ENCODE data around the gene DOCK10.

GRCh38 chr2:224882291-224883171, 159.7 kb downstream of the DOCK10 start:
- TF ChIP-seq, protein P1, sequence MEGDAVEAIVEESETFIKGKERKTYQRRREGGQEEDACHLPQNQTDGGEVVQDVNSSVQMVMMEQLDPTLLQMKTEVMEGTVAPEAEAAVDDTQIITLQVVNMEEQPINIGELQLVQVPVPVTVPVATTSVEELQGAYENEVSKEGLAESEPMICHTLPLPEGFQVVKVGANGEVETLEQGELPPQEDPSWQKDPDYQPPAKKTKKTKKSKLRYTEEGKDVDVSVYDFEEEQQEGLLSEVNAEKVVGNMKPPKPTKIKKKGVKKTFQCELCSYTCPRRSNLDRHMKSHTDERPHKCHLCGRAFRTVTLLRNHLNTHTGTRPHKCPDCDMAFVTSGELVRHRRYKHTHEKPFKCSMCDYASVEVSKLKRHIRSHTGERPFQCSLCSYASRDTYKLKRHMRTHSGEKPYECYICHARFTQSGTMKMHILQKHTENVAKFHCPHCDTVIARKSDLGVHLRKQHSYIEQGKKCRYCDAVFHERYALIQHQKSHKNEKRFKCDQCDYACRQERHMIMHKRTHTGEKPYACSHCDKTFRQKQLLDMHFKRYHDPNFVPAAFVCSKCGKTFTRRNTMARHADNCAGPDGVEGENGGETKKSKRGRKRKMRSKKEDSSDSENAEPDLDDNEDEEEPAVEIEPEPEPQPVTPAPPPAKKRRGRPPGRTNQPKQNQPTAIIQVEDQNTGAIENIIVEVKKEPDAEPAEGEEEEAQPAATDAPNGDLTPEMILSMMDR (IDR thresholded peaks at IDR 0.05): no peak
- no peak for TF ChIP-seq POLR2A (IDR thresholded peaks at IDR 0.05)

All from uterus (tissue), 2 donors.